ENCODE results near the gene ZNF317.
A peak's percentile ranks its signal among the peaks of the same experiment; 100 is the strongest.

The ZNF317 gene

DNA sequence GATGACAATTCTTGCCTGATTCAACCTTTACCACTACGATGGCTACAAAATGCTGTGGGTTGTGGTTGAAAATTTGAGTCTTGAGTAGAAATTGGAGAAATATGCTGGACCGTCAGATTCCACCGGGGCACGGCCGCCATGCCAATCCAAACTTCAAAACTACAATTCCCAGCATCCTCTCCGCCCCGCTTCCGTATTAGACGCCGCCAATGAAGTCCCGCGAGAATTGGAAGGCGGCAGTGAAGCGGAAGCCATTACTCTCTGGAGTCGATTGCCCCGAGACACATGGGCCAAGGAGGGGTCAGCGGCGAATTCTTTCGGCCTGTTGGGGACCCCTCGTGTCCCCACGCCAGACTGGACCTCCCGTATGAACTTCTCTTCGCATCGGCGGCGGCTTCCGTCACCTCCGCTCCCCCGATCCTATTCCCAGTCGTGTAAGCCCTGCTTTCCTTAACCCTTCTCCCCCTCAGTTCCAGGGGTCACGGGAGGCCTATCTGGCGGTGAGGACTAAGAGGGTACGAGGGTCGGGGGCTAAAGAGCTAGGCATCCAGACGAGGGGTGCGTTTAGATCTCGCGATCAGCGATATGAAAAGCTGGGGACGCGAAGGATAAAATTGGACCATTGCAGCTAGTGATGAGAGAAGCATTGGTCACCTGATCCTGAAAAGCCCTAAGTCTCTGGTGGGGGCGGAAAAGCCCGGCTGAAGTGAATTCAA, at the start of gene ZNF317:
TSS of gene ZNF317 (plus strand) at position 239 of the 716 bp plus-strand sequence. CDS start 15,620 bp downstream, outside the sequence.
- peak; percentile 74 for DNase-seq (ENCODE audit: low read depth)

- no peak for DNase-seq (ENCODE audit: low read depth)
Measured at GRCh38 chr19:9107375-9107774, 32.8 kb upstream of the ZNF317 start, which contains the start of gene OR7G2. TSS of gene OR7G2 (minus strand) at chr19:9107475. CDS start at chr19:9103243, 4,232 bp downstream.

DNA sequence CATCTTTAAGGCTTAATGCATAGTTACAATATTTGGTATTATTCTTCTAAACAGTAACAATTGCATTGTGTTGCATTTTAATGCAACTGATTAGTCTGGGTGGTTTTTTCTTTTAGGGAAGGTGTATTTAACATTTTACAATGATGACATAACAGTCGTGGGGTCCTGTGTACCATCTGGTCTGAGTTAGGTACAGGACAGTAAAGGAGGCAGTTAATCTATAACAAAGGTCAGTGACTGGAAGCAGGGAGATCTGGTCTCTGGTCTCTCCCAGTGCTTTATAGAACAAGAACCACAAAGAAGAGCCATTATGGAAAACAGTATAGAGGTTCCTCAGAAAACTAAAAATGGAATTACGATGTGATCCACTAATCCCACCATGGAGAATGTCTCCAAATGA, 30.2 kb upstream of the ZNF317 start:
- no peak for DNase-seq (ENCODE audit: low read depth)

DNA sequence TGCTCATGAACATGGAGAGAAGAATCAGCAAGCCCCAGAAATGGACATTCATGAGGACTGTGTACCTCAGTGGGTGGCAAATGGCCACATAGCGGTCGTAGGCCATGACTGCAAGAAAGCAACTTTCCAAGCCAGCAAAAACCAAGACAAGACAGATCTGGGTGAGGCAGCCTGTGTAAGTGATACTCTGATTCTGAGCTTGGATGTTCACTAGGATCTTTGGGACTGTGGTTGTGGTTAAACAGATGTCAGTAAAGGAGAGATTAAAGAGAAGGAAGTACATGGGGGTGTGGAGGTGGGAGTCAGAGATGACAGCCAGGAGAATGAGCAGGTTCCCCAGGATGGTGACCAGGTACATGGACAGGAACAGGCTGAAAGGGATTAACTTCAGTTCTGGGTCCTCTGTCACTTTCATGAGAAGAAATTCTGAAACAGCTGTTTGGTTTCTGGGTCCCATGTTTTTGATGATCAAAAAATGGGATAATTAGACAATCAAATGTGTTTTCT, 24.8 kb upstream of the ZNF317 start, which contains the start of gene OR7G1:
TSS of gene OR7G1 (minus strand) at position 457 of the 507 bp plus-strand sequence. CDS start at position 457, 0 bp downstream.
- no peak for DNase-seq (ENCODE audit: low read depth)

- DNase-seq (ENCODE audit: low read depth): no peak
Measured at GRCh38 chr19:9116547-9116946, 23.6 kb upstream of the ZNF317 start.

DNA sequence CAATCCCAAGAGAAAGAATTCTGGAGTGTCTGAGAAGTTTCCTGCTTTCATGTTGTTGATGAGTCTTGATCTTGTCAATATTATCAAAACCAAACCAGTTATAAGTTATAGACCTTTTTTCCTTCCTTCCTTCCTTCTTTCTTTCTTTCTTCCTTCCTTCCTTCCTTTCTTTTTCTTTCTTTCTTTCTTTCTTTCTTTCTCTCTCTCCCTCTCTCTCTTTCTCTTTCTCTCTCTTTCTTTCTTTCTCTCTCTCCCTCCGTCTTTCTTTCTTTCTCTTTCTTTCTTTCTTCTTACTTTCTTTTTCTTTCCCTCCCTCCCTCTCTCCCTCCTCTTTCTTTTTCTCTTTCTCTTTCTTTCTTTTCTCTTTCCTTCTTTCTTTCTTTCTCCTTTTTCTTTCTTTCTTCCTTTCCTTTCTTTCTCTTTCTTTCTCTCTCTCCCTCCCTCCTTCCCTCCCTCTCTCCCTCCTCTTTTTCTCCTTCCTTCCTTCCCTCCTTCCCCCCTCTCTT, 13.2 kb upstream of the ZNF317 start, which contains the start of gene OR7G3:
TSS of gene OR7G3 (minus strand) at position 51 of the 506 bp plus-strand sequence. CDS start at position 51, 0 bp downstream.
- no peak for DNase-seq (ENCODE audit: low read depth)

DNA sequence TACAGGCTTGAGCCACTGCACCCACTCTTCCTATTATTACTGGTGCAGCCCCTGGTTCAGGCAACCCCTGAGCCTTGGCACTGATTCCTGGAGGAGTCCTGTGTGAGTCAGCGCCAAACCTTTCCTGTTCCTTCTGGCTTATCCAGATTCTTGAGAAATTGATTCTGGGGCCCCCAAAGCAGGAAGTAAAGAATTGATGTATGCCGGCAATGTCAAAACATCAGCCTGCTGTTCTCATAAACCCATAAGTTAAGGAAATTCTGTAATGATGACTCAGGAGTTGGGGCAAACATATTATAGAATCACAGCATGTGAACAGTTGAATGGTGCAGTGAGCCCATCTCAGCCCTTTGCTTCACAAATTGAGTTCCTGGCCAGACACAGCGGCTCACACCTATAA, 12.0 kb upstream of the ZNF317 start:
- DNase-seq (ENCODE audit: low read depth): no peak

- DNase-seq (ENCODE audit: low read depth): no peak
Measured at GRCh38 chr19:9130965-9131364, 9.2 kb upstream of the ZNF317 start.

GRCh38 chr19:9132422-9132821, 7.8 kb upstream of the ZNF317 start:
- no peak for DNase-seq (ENCODE audit: low read depth)

DNA sequence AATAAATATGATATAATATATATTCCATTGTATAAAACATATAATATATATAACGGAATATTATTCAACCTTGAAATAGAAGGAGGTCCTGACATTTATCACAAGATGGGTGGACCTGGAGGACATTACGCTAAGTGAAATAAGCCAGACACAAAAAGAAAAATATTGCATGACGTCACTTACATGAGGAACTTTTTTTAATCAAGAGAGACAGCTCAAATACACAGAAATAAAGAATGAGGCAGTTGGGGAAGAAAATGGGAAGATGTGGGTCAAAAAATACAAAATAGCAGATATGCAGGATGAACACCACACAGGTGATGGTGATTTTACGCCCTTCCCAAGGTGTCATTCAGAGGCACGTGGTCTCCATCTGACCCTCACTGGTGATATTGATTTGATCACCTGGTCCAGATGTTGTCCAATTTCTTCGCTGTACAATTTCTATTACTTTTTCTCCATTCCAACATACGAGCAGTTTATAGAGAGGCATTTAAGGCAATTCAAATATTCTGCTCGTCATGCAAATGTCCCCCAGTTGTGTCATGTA, 513 bp upstream of the ZNF317 start:
- DNase-seq (ENCODE audit: low read depth): no peak

DNA sequence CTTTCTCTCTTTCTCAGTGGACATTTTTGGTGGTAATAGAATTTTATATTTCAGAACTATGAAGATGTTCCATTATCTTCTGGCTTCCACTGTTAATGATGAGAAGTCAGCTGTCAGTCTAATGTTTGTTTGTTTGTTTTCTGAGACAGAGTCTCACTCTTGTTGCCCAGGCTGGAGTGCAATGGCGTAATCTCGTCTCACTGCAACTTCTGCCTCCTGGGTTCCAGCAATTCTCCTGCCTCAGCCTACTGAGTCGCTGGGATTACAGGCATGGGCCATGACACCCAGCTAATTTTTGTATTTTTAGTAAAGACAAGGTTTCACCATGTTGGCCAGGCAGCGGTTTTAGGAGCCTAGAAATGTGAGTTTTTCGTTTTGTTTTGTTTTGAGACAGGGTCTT, 4.7 kb downstream of the ZNF317 start:
- no peak for DNase-seq (ENCODE audit: low read depth)

DNA sequence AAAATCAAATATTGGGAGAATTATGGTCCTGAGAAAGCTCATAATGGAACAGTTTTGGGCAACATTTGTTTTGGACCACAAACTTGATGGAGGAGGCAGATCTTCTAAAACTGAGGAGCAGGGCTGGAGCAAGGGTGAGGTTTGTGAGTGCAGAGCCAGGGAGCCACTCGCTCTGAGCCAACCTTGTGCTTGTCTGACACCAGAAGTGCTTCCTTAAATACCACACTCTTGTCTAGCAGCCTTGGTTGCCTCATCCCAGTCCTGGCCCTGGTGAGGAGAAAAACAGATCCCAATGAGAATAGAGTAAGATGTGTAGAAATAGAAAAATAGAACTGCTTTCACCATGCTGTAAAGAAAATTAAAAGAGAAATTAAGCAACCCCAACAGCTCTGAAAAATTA, 6.7 kb downstream of the ZNF317 start:
- no peak for DNase-seq (ENCODE audit: low read depth)

- no peak for DNase-seq (ENCODE audit: low read depth)
Measured at GRCh38 chr19:9148697-9149096, 8.5 kb downstream of the ZNF317 start.

DNA sequence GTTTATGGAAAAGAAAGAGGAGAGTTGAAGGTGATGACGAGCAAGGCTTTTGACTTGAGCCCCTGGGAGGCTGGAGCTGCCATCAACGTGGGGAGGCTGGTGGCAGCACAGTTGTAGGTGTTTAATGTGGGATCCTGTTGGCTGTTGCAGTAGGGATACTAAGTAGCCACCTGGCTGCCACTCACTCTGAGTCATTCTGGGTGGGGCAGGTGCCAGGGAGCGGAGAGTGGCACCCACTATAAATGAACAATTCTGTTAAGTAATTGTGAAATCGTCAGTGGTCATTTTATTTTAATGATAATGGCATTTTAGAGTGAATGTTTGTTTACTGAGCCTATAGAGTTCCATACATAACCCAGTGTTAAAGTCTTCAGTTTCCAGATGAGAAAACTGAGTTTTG, 9.8 kb downstream of the ZNF317 start:
- DNase-seq (ENCODE audit: low read depth): no peak

- DNase-seq (ENCODE audit: low read depth): no peak
Measured at GRCh38 chr19:9150650-9151049, 10.5 kb downstream of the ZNF317 start.

DNA sequence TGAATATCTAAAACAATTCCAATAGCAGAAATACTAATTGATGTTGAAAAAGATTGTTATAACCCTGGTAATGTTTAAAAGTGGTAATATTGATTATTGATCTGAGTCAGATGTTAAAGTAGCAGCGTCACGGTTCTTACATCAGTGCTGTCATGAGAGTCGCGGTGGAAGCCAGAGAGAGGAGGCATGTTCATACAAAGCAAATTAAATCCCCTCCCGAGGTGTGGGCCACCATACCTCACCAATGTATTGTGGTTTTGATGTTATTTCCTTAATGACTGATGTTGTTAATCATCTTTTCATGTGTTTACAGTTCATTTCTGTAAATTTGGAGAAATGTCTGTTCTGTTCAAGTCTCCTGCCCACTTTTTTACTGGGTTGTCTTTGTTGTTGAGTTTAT, 11.2 kb downstream of the ZNF317 start:
- DNase-seq (ENCODE audit: low read depth): no peak

DNA sequence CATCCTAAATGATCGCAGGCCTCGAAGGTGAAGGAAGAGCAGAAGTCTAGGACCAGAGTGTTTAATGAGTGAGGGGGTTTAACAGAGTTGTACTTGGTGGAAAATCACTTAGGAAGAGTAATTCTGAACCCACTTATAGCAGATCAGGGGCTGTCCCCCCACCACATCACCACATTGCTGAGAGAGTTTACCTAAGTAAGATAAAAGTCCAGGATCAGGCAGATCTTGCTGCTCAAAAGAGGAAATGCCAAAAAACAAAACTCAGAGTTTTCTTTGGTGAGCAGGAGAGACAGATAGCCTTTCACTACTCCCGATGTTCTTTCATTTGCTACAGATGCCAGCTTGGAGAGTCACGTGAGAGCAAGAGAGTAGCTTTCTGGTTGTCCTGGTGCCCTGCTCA, 15.4 kb downstream of the ZNF317 start:
- no peak for DNase-seq (ENCODE audit: low read depth)

- DNase-seq (ENCODE audit: low read depth): no peak
Measured at GRCh38 chr19:9156304-9156703, 16.1 kb downstream of the ZNF317 start.

DNA sequence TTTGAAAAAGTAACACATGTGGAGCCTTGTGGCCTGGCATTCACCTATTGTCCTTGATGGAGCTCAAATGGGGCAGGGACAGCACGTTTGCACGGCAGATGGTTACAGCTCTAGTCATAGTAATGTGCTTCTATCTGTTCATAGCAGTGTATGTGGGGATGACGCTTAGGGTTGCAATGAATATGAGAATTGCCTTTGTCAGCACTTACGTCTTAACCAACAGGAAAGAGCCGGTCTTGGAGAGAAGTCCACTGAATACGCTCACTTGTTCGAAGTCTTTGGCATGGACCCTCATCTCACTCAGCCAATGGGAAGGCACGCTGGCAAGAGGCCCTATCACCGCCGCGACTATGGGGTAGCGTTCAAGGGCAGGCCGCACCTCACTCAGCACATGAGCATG, 19.7 kb downstream of the ZNF317 start:
- no peak for DNase-seq (ENCODE audit: low read depth)

DNA sequence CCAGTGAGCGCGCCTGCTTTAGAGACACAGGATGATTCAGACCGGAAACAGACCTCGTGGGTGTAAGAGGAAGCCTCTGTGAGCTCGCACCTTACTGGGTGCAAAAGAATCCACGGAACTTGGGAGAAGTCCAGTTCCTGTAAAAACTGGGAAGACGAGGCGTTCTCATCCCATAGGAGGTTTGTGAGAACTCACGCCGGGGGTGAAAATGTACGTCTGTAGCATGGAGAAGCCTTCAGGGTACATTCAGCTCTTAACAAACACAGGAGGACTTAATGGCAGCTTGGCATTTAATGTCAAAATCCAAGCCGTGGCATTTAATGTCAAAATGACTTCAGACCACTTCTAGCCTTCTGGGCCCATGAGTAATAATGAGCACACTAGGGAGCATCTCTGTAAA, 21.2 kb downstream of the ZNF317 start:
- DNase-seq (ENCODE audit: low read depth): no peak

DNA sequence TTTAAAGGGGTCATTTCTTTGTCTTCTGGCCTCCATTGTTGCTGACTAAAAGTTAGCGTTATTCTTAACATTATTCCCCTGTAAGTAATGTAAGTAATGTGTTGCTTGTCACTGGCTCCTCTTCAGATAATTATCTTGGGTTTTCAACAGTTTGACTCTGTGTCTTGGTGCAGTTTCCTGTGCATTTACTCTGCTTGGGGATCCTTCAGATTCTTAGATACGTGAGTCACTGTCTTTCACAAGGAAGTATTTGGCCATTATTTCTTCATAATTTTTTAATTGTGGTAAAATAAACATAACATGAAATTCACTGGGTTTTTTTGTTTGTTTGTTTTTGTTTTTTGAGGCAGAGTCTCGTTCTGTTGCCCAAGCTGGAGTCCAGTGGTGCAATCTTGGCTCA, 25.1 kb downstream of the ZNF317 start:
- DNase-seq (ENCODE audit: low read depth): no peak

DNA sequence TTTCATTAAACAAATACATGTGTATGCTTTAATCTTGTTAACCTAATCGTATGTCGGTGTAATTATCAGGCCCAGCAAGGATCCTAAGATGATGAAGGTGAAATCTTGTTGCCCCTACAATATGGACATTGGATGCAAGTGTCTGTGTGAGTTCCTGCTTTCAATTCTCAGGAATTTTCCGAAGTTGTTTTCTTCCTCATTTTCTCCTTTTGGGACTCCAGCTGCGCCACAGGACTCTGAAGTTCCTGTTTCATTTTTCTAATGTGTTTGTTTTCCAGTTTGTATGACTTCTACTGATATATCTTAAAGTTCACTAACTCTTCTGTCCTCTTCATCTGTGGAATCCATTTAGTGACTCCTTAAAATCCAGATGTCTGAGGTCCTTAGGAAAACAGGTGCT, 26.6 kb downstream of the ZNF317 start:
- DNase-seq (ENCODE audit: low read depth): no peak

- DNase-seq (ENCODE audit: low read depth): no peak
Measured at GRCh38 chr19:9171393-9171991, 31.3 kb downstream of the ZNF317 start.

All from stimulated activated CD8-positive, alpha-beta memory T cell treated with anti-CD3 and anti-CD28 coated beads, Interleukin-12 subunit alpha, Interleukin-12 subunit beta, amount 100 ng/mL, for 4 hours (primary cell).